Erythroblast (primary cell): ENCODE data around the gene TOR1A.

Experiments
- GATA1 ChIP-seq: IDR thresholded peaks from 2 replicates; pipeline ENCODE4 v1.6.1; 2011; ENCODE audit warnings: low read depth, mild to moderate bottlenecking, control low read depth, low read length, moderate library complexity
- POLR2A ChIP-seq: IDR thresholded peaks from 2 replicates; pipeline ENCODE4 v1.6.1; 2011; ENCODE audit warnings: mild to moderate bottlenecking, low read length

DNA sequence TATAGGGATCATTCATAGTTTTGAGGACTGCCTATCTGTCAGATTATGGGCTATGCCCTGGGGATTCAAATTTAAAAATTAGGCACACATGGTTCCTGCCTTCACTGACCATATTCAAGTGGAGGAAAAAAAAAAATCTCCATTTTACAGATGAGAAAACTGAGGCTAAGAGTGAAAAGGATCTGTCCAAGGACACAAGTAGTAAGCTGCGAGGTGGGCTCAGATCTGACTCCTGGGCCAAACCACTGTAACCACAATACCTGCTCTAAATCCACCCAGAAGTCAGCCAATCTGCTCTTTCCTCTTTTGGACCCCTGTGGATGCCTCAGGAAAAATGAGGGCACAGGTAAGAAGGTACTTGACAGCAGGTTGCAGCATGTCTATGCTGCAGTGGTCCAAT is 2.8 kb upstream of the TOR1A start:
- TF ChIP-seq POLR2A = no peak
- TF ChIP-seq GATA1 = no peak
